GDM1 (cell line): Measurements from ENCODE around the gene DUXA.
A peak's percentile ranks its signal among the peaks of the same experiment; 100 is the strongest.
"Not testable (repeated sequence)": the region's sequence is repeated elsewhere in the genome, so short reads cannot be mapped to it uniquely, and the experiment has no call there.

Experiments
- DNase-seq: peaks from one replicate; lab custom pipeline; 2025; lab: John Stamatoyannopoulos, UW

DUXA gene

GRCh38 chr19:57167385-57167784 is at the start of gene DUXA:
TSS of gene DUXA (minus strand) at chr19:57167485. CDS start at chr19:57167443, 42 bp downstream.
- no peak for DNase-seq

GRCh38 chr19:57212109-57212508 is 44.8 kb upstream of the DUXA start:
- no peak for DNase-seq

- DNase-seq = no peak
Observed at GRCh38 chr19:57210381-57210780, 43.1 kb upstream of the DUXA start.

GRCh38 chr19:57202160-57202559 is 34.9 kb upstream of the DUXA start:
- no peak for DNase-seq

- not testable (repeated sequence) for DNase-seq
Observed at GRCh38 chr19:57197874-57198273, 30.6 kb upstream of the DUXA start.

- no peak for DNase-seq
Observed at GRCh38 chr19:57192993-57193392, 25.7 kb upstream of the DUXA start.

GRCh38 chr19:57192077-57192420 is 24.8 kb upstream of the DUXA start:
- no peak for DNase-seq

GRCh38 chr19:57191141-57192076 is 24.1 kb upstream of the DUXA start, which contains the start of gene ZNF264:
TSS of gene ZNF264 (plus strand) at chr19:57191500. CDS start at chr19:57191914, 414 bp downstream.
- DNase-seq = peak; percentile 83

- DNase-seq = no peak
Observed at GRCh38 chr19:57190301-57190700, 23.0 kb upstream of the DUXA start.

- DNase-seq = peak; percentile 11
Observed at GRCh38 chr19:57171551-57172081, 4.3 kb upstream of the DUXA start.

- DNase-seq = no peak
Observed at GRCh38 chr19:57165846-57166245, 1.4 kb downstream of the DUXA start.

- DNase-seq = no peak
Observed at GRCh38 chr19:57161985-57162539, 5.2 kb downstream of the DUXA start.

- DNase-seq = no peak
Observed at GRCh38 chr19:57152921-57153320, 14.4 kb downstream of the DUXA start.

- no peak for DNase-seq
Observed at GRCh38 chr19:57141699-57142098, 25.6 kb downstream of the DUXA start.

- no peak for DNase-seq
Observed at GRCh38 chr19:57135797-57136196, 31.5 kb downstream of the DUXA start.

GRCh38 chr19:57127403-57127802 is 39.9 kb downstream of the DUXA start:
- DNase-seq = not testable (repeated sequence)

GRCh38 chr19:57123882-57124281 is 43.4 kb downstream of the DUXA start:
- no peak for DNase-seq

- no peak for DNase-seq
Observed at GRCh38 chr19:57118848-57119247, 48.4 kb downstream of the DUXA start.

GRCh38 chr19:57113501-57113900 is 53.8 kb downstream of the DUXA start:
- DNase-seq = not testable (repeated sequence)

GRCh38 chr19:57111329-57111644 is 56.0 kb downstream of the DUXA start:
- DNase-seq = no peak

GRCh38 chr19:57110592-57111328 is 56.5 kb downstream of the DUXA start:
- DNase-seq = no peak

GRCh38 chr19:57106722-57107235 is 60.5 kb downstream of the DUXA start:
- no peak for DNase-seq
